ENCODE measurements around the gene STXBP6.
"Not testable (repeated sequence)": the region's sequence is repeated elsewhere in the genome, so short reads cannot be mapped to it uniquely, and the experiment has no call there.

STXBP6 gene

DNA sequence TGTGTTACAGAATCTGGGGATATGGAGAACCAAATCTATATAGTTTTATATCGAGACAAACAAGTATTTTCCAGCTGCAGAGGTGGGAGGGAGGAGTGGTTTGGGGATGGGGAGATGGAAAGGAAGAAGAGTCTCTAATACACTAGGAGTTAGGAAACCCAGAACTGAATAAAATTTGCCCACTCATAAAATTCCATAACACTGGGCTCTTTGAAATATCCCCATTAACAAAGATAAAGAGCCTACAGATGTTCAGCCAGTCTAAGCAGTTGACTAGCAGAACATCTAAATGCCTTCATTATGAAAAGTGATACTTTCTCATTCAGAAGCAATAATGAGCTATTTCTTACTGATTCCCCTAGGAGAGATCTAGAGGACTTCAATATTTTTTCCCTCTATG, 264.2 kb downstream of the STXBP6 start:
- no peak for DNase-seq (ENCODE audit: low read depth, low spot score)
- H3K27ac ChIP-seq: no peak overlapping the region

GRCh38 chr14:24784981-24785380, 265.0 kb downstream of the STXBP6 start:
- H3K27ac ChIP-seq: no peak overlapping the region
- DNase-seq (ENCODE audit: low read depth, low spot score): no peak

DNA sequence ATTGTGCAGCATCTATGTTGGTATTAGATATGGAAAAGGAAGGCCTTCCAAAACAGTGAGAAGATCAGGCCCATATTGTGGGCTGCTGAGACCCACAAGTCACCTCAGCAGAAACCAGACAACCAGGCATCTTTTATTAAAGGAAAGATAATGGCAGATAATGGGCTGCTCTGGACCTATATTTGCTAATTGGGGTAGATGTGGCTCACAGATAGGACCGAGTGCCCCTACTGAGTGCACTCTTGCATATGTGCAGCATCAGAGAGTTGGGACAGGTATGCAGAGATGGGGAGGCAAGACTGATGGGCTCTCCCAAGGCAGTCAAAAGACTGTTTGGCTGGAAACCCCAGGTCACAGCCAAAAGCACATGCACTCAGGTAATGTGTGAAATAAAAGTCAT, 266.2 kb downstream of the STXBP6 start:
- no peak for DNase-seq (ENCODE audit: low read depth, low spot score)
- H3K27ac ChIP-seq: no peak overlapping the region

DNA sequence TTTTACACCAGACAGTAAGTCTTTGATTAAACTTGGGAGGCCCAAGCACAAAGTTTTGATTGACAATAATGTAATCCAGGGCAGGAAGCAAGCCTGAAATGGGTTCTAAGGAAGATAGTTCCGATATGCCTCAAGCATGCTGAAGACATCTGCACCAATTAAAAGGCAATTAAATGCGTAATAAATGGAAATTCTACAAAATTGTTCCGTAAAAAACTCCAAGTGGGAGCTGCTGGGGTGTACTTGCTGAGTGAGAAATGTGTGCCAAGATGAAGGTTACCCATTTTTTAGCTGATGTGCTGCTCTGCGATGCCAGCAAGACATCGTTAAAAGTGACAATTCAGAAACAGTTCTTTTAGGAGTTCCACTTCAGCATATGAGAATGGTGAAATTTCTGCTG, 269.7 kb downstream of the STXBP6 start:
- H3K27ac ChIP-seq: no peak overlapping the region
- no peak for DNase-seq (ENCODE audit: low read depth, low spot score)

DNA sequence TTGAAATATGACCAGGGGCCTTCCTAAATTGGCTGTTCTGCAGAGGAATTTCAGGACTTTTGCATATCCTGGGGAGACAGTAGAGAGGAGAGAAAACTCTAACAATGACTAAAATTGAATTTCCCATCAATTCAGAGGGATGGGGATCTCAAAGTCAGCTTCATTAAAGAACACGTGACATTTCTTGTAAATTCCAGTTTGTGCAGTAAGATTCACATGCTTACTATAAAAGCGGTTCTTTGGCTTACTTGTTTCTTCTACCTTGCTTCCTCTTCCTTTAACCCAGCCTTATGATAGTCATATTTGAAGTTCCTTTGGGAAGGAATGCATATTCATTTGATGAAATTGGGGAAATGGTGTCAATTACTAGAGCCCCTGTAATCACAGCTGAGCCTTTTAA, 272.3 kb downstream of the STXBP6 start:
- DNase-seq (ENCODE audit: low read depth, low spot score): no peak

DNA sequence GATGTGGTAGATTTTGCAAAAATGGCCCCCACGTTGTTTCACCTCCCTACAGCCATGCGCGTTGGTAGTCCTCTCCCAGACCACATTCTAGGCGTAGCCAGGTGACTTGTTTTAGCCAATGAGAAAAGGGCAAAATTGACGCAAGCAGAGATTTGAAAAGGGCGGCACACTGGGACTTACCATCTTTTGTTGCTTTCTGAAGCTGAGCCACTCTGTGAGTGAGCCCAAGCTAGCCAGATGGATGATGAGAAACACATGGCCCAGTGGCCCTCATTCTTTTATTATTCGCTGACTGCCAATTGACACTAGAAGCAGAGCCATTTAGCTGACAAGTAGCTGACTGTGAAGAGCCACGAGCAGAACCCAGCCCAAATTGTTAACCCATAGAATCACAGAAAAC, 274.0 kb downstream of the STXBP6 start:
- no peak overlapping the region for H3K27ac ChIP-seq
- no peak for DNase-seq (ENCODE audit: low read depth, low spot score)

More for the DNA sequence above, 272.3 kb downstream of the STXBP6 start:
- no peak overlapping the region for H3K27ac ChIP-seq

DNA sequence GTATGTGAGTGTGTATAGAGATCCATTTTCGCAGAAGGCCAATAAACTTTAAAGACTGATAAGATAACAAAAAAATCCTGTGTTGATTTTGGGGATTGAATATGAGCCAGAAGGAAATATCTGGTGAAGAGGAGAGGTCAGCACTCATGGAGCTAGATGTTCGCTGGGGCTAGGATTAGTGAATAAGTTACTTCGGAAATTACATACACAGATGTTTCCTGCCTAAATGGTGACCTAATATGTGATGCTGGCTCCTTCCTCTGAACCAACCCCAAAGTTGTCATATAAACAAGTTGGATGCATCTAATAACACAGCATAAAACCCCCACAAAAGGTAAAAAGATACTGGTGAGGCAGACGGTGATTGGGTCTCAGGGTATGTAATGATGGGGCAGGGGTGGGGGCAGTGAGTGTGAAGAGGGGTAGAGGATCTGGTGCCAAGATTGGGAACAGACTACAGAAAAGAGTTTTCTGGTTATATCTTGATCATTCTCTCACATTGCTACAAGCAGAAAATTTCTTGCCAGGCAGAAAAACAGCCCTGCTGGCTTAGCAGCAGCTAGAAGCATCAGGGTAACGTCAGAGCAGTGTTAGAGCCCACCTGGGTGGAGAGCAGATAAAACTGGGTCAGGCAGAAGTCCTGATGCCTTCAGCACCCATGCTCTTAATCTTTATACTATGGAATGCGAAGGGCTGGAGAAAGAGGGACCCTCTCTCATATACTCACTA, 275.6 kb downstream of the STXBP6 start:
- DNase-seq (ENCODE audit: low read depth, low spot score): no peak
- no peak overlapping the region for H3K27ac ChIP-seq

- H3K27ac ChIP-seq; DNase-seq (ENCODE audit: low read depth, low spot score): not testable (repeated sequence)
Measured at GRCh38 chr14:24773564-24773963, 276.4 kb downstream of the STXBP6 start.

- DNase-seq (ENCODE audit: low read depth, low spot score): no peak
- H3K27ac ChIP-seq: no peak overlapping the region
Measured at GRCh38 chr14:24766434-24766833, 283.5 kb downstream of the STXBP6 start.

GRCh38 chr14:24761141-24761540, 288.8 kb downstream of the STXBP6 start:
- no peak overlapping the region for H3K27ac ChIP-seq
- no peak for DNase-seq (ENCODE audit: low read depth, low spot score)

All from epithelial cell of prostate (primary cell).